Limb (tissue), 2 donors: Measurements from ENCODE around the gene LPIN1.
A peak's percentile ranks its signal among the peaks of the same experiment; 100 is the strongest.
"Not testable (repeated sequence)": the region's sequence is repeated elsewhere in the genome, so short reads cannot be mapped to it uniquely, and the experiment has no call there.

ENCODE experiments used
- DNase-seq, 2 donors: peaks; one replicate each; pipeline ENCODE4 v3.0.0-alpha.2; 2016; ENCODE audit errors: extremely low spot score in 2 of 2

LPIN1 gene

DNA sequence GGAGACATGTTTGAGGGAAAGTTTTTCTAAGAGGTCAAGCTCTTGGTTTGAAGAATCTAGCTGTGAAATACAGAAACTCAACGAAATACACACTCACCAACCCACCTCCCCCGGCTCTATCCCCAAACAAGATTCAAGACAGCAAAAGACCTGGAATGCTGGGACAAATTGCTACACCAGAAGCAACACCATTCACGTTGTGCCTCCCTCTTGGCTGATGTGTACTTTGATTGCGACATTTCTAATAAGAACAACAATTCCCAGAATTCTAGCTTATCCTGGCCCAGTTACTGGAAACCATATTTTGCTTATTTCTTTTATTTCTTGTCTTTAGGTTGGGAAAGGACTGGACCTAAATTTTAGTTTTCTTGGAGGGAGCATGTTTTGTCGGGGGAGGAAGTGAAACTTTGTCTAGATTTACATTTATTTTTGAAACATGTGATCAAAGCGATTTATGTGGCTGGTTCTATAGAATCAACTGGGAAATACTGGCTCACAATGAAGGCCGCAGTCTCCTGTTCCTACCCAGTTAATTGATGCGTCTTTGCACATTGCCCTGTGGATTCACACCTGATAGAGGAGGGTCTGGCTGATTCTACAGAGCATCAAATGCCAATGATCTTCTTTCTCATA is 29.6 kb upstream of the LPIN1 start:
- DNase-seq = no peak

DNA sequence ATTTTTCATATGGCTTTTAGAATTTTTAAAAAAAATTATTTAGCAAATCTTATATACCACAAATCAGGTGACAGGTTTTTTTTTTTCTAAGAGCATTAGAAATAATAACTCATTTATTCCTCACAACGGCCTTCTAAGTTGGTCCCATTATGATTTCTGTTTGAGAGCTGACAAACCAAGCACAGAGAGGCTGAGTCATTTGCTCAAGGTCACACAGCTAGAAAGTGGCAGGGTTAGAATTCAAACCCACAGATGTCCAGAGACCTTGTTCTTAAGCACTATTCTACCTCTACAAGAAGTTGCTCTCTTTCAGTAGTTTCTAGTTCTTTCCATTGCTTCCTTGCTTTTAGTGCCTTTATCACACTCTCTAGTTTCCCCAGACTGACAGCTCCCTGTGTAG is 28.8 kb upstream of the LPIN1 start:
- DNase-seq = no peak

- no peak for DNase-seq
These were observed 27.8 kb upstream of the LPIN1 start for GRCh38 chr2:11718606-11719005.

DNA sequence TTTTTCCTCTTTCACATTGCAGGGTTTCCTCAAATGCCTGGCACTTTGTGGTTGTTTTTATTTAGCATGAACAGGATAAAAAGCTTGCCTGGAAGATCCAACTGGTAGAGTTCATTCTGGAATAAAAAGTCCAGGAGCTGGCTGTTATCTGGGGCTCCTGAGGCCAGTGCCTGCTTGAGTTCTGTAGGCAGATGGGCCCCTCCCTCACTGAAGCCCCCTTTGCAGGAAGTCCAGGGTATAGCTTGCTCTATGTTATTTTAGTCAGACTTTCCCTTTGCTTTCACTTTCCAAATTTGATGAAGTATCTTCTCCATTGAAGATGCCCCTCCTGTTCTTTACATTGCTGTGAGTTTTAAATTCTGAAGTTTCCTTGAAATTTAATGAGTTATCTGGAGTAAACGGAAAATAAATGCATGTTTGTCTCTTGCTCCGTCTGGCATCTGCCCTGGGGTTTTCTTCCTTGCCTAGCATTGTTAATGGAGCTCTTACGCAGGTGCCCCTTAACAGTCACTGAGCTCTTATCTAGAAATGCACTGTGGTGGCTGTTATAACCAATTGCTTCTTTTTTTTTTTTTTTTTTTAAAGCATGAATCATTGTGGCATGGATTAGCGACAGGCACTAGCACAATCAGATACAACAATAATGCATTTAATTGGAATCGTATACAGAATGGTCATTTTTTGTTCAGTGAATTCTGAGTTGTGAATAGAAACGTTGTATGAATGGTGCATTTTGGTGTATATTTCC is 27.0 kb upstream of the LPIN1 start:
- DNase-seq = no peak

GRCh38 chr2:11720752-11721151 is 25.7 kb upstream of the LPIN1 start:
- no peak for DNase-seq

- DNase-seq = no peak
These were observed 24.0 kb upstream of the LPIN1 start for GRCh38 chr2:11722292-11723060.

DNA sequence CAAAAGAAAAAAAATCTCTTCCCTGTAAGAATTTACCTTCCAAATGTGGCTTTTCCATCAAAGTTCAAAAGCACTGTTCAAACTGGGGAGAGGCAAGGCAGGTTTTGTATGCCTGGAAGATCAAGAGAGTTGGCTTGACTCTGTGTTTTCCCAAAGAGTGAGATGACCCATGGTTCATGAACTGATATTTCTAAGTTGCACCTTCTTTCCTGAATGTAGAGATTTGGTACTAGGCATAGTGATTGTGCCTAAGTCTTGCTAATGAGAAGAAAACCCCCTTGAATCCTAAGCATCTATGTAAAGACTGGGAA is 23.4 kb upstream of the LPIN1 start:
- no peak for DNase-seq

GRCh38 chr2:11724151-11724550 is 22.3 kb upstream of the LPIN1 start:
- DNase-seq = no peak

GRCh38 chr2:11726384-11726783 is 20.0 kb upstream of the LPIN1 start:
- no peak for DNase-seq

DNA sequence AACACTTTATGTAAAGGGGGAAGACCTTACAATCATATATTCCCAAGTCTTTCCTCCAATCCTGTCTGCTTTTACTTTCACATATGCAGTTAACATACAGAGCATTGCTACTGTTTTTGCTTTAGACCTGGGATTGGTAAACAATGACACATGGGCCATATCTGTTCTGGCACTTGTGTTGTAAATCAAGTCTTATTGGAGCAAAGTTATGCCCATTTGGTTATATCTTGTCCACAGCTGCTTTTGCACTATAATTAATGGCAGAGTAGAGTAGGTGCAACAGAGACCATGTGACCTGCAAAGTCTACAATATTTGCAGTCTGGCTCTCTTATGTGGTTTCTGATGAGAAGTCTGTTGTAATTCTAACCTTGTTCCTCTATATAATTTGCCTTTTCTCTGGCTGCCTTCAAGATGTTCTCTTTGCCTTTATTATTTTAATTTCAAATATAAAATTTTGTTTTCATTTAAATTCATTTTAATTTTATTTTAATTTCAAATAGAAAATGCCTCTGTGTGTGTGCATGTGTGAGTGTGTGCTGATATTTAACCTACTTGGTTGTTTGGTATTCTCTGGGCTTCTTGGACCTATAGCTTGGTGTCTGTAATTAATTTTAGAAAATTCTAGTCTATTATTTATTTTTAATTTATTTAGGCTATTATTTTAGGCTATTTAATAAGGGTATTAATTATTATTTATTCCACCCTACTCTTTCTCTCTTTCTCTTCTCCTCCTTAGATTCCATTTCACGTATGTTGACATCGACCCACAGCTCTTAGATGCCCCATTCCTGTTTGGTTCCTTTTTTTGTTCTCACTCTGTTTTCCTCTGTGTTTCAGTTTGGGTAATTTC is 16.8 kb upstream of the LPIN1 start:
- DNase-seq = no peak

DNA sequence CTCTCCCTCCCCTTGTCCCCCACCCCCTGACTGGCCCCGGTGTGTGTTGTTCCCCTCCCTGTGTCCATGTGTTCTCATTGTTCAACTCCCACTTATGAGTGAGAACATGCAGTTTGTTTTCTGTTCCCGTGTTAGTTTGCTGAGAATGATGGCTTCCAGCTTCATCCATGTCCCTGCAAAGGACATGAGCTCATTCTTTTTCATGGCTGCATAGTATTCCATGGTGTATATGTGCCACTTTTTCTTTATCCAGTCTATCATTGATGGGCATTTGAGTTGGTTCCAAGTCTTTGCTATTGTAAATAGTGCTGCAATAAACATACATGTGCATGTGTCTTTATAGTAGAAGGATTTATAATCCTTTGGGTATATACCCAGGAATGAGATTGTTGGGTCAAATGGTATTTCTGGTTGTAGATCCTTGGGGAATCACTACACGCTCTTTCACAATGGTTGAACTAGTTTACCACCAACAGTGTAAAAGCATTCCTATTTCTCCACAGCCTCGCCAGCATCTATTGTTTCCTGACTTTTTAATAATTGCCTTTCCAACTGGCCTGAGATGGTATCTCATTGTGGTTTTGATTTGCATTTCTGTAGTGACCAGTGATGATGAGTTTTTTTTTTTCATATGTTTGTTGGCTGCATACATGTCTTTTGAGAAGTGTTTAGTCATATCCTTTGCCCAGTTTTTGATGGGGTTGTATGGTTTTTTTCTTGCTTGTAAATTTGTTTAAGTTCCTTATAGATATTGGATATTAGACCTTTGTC is 15.0 kb upstream of the LPIN1 start:
- not testable (repeated sequence) for DNase-seq

DNA sequence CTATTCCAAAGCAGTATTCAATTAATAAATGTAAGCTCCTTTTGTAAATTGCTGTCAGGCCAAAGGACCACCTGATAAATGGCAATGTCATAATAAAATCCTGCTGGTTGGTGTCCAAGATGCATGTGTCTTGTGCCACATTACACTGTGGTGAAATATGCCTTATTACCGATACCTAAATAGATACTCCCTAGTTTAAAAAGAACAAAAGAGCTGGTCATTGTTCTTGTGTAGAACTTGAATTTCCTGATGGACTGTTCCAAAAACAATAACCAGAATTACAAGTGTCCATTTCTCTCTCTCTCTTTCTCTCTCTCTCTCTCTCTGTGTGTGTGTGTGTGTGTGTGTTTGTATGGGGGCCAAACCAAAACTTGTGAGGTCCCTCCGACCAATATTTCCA is 13.8 kb upstream of the LPIN1 start:
- no peak for DNase-seq

GRCh38 chr2:11737852-11738251 is 8.6 kb upstream of the LPIN1 start:
- DNase-seq = not testable (repeated sequence)

DNA sequence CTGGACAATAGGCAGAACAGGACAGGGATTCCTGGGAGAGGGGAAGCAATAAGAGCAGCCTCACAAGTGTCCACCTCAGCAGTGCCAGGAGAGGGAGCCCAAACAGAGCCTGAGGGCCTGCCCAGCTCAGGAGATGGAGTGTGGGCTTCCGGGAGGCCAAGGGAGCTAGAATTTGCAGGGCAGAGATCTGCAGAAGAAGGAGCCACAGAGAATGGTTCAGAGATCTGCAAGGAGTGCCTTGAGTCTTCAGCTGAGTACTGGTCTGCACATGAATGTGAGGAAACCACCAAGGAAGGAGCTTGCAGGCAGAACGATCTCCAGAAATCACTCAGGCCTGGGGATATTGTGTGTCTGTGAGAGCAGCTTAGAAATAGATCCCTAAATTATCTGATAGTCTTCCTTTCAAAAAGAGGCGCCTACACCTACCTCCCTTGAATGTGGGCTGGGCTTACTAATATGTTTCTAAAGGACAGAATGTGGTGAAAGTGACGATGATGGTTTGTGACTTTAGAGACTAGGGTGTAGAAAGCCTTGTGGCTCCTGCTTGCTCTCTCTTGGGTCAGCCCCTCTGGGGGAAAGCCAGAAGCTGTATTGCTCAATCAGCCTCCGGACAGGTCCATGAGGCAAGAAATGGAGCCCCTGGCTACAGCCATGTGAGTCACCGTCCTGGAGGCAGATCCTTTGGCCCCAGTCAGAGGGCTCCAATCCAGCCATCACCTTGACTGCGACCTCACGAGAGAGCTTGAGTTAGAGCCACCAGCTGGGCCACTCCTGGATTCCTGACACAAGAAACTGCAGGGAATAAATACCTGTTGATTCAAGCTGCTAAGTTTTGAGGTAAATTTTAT is 7.6 kb upstream of the LPIN1 start:
- DNase-seq = peak in 1 of 2 donors; percentile 40

- no peak for DNase-seq
These were observed 5.7 kb upstream of the LPIN1 start for GRCh38 chr2:11740723-11741122.

DNA sequence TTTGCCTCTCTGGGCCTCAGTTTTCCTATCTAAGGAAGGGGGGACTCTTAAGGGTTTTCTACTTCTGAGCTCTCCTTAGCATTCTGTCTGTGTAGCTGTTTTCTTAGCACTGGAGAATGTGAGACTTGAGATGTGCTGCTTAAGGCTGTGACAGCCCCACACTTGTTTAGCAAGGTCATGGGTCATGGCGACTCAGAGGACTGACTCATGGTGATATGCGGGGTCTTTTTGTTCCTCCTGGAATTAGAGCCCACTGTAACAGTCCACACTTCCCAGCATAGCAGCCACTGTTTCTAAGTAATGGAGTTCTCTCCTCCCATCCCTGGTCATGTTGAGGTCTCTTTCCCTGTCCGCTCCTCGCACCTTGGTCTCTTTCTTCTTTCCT is 4.1 kb upstream of the LPIN1 start:
- no peak for DNase-seq

DNA sequence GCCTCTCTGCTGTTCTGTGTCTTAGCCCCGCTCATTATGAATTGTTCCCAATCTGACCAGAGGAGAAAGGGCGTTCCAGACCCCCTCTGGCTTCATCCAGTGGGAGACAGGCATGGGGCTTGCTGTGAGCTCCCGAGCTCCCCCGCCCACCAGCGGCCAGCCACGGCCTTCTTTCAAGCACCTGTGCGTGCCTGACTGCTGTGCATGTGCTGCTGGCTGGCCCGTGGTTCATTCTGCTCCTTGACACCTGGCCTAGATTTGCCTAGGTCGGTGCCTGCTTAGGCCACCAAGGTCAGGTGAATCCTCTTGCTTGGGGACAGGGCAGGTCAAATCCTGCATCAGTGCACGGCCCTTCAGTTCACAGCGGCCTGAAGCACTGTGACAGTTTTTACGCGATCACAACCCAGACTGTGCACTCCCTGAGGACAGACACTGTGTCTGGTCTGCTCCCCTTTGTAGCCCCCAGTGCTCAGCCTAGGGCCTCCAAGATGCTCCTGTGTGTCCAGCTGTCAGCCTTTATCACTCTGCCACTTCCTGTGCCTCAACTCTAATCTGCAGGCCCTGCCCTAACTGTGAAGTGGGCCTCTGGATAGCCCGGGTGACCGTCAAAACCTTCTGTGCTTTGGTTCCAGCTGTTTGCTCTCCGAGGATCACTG is 3.6 kb upstream of the LPIN1 start:
- DNase-seq = no peak

DNA sequence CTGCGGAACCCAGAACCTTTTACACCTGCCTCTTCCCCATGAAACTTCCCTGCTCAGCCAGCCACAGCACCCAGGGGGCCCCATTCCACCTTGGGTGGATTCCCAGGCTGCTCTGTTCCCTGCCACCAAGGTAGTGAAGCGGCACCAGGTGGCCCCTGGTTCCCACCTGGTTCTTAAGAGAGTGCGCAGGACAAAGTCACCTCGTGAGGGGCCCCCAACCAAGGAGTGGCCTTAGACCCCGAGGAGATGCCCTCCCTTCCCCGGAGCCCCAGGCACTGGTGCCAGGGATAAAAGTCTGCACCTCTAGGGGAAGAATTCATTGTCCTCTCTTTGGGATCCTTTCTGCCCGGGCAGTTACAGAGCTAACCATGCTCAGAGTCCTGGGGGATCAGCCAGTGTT is 3.1 kb upstream of the LPIN1 start:
- no peak for DNase-seq

GRCh38 chr2:11743846-11744553 is 2.4 kb upstream of the LPIN1 start:
- peak; percentile 85 to 88 for DNase-seq
